ENCODE measurements around the gene CHML.

DNA sequence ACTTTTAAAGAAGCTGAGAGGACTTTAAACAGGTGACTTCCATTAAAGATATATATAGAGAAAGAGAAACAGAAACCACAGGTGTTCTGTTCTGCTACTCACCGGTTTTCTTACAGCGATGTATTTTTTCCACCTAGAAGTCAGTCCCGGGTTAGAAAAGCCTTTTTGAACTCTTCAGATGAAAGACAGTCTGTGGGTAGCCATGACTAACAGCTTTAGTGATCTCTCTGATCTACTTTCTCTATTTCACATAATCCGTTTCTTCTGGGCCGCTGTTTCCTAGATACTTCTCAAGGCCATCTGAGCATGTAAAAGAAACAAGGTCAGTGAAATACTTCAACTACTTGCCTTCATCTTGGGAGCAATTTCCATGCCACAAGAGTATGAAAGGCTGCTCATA, 37.0 kb upstream of the CHML start:
- TF ChIP-seq, protein P1, sequence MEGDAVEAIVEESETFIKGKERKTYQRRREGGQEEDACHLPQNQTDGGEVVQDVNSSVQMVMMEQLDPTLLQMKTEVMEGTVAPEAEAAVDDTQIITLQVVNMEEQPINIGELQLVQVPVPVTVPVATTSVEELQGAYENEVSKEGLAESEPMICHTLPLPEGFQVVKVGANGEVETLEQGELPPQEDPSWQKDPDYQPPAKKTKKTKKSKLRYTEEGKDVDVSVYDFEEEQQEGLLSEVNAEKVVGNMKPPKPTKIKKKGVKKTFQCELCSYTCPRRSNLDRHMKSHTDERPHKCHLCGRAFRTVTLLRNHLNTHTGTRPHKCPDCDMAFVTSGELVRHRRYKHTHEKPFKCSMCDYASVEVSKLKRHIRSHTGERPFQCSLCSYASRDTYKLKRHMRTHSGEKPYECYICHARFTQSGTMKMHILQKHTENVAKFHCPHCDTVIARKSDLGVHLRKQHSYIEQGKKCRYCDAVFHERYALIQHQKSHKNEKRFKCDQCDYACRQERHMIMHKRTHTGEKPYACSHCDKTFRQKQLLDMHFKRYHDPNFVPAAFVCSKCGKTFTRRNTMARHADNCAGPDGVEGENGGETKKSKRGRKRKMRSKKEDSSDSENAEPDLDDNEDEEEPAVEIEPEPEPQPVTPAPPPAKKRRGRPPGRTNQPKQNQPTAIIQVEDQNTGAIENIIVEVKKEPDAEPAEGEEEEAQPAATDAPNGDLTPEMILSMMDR (IDR thresholded peaks at IDR 0.05) = no peak
- TF ChIP-seq POLR2A (IDR thresholded peaks at IDR 0.05) (no peak), POLR2AphosphoS5 (IDR thresholded peaks at IDR 0.05) (no peak)
